IMR-90 (cell line): ENCODE data around the gene RNF113A. TPM values are rescaled to one million over a fixed set of nuclear protein-coding genes. Genes with fewer than 3 reads are reported as not detected.

Source experiments
- ATAC-seq: fragments of 200-7000 bp; cut with Tn5 transposase; 2 replicates; pipeline ENCODE4 v1.9.1; 2020; ENCODE audit warnings: low read depth, mild to moderate bottlenecking, moderate library complexity
- BruUV-seq: library from RNA; stranded (reverse); fragments of 400-500 nt; replicated peaks from 2 replicates; lab custom pipeline; 2021; lab: Mats Ljungman, UMichigan
- CTCF ChIA-PET: fragments of 300-600 bp; formaldehyde crosslinking; extraction: SDS; loops from one replicate; lab custom pipeline; 2021; ENCODE audit warnings: antibody characterized with exemption; lab: Yijun Ruan, JAX
- POLR2A ChIA-PET: fragments of 300-600 bp; sonication (Branson Sonifier 250); formaldehyde crosslinking; loops from one replicate; lab custom pipeline; 2022; ENCODE audit warnings: antibody characterized with exemption; ENCODE audit not compliant: unreplicated experiment; lab: Charles Lee
- DNase-seq: peaks from one replicate; pipeline ENCODE4 v3.0.0; 2013
- H2AFZ ChIP-seq: replicated peaks from 2 replicates; pipeline ENCODE3; 2013; ENCODE audit warnings: low read length, mild to moderate bottlenecking; ENCODE audit not compliant: poor library complexity
- H2AK5ac ChIP-seq: 2 replicates; pipeline ENCODE4 v1.6.1; 2013; ENCODE audit warnings: low read depth, low read length, inconsistent platforms
- H2AK9ac ChIP-seq: replicated peaks from 2 replicates; pipeline ENCODE3; 2013; ENCODE audit warnings: mild to moderate bottlenecking, low read depth, low read length, moderate library complexity; ENCODE audit not compliant: poor library complexity
- H2BK120ac ChIP-seq: 2 replicates; pipeline ENCODE4 v1.6.1; 2013; ENCODE audit warnings: low read depth, low read length, inconsistent platforms
- H2BK15ac ChIP-seq: 3 replicates; pipeline ENCODE4 v1.6.1; 2013; ENCODE audit warnings: low read depth, low read length, inconsistent platforms
- H2BK20ac ChIP-seq: 2 replicates; pipeline ENCODE4 v1.6.1; 2013; ENCODE audit warnings: low read depth, mild to moderate bottlenecking, inconsistent platforms, low read length, moderate library complexity
- H2BK5ac ChIP-seq: 2 replicates; pipeline ENCODE4 v1.6.1; 2013; ENCODE audit warnings: mild to moderate bottlenecking, low read depth, low read length, inconsistent platforms; ENCODE audit not compliant: poor library complexity, severe bottlenecking
- H3K14ac ChIP-seq: replicated peaks from 2 replicates; pipeline ENCODE4 v1.6.1; 2013; ENCODE audit warnings: low read depth, low read length, inconsistent platforms
- H3K18ac ChIP-seq: 2 replicates; pipeline ENCODE4 v1.6.1; 2013; ENCODE audit warnings: low read depth, low read length, control low read depth
- H3K23ac ChIP-seq: 2 replicates; pipeline ENCODE4 v1.6.1; 2013; ENCODE audit warnings: low read depth, low read length, inconsistent platforms
- H3K27ac ChIP-seq: 2 replicates; pipeline ENCODE4 v1.5.1; 2013; ENCODE audit warnings: mild to moderate bottlenecking, control low read depth, low read length; ENCODE audit not compliant: insufficient read depth
- H3K27me3 ChIP-seq: 2 replicates; pipeline ENCODE4 v1.6.1; 2013; ENCODE audit warnings: low read length; ENCODE audit not compliant: control insufficient read depth, insufficient read depth
- H3K36me3 ChIP-seq: 2 replicates; pipeline ENCODE4 v1.6.1; 2013; ENCODE audit warnings: low read length, mixed read lengths; ENCODE audit not compliant: control insufficient read depth, insufficient read depth
- H3K4ac ChIP-seq: 2 replicates; pipeline ENCODE4 v1.6.1; 2013; ENCODE audit warnings: low read depth, low read length, inconsistent platforms
- H3K4me1 ChIP-seq: 2 replicates; pipeline ENCODE4 v1.6.1; 2013; ENCODE audit warnings: low read length, mixed read lengths; ENCODE audit not compliant: control insufficient read depth, insufficient read depth
- H3K4me2 ChIP-seq: 2 replicates; pipeline ENCODE4 v1.6.1; 2013; ENCODE audit warnings: low read depth, mild to moderate bottlenecking, control low read depth, low read length, moderate library complexity
- H3K4me3 ChIP-seq: 2 replicates; pipeline ENCODE4 v1.5.1; 2013; ENCODE audit warnings: low read depth, mild to moderate bottlenecking, control low read depth, low read length, moderate library complexity; ENCODE audit not compliant: insufficient read depth
- H3K56ac ChIP-seq: 2 replicates; pipeline ENCODE4 v1.6.1; 2013; ENCODE audit warnings: low read length, inconsistent platforms; ENCODE audit not compliant: insufficient read depth; ENCODE audit errors: extremely low read depth
- H3K79me1 ChIP-seq, 2 experiments: 2 replicates each; pipeline ENCODE4 v1.6.1; 2013; ENCODE audit warnings: low read length in 2 of 2, inconsistent platforms in 1 of 2, low read depth in 1 of 2
- H3K9ac ChIP-seq: 2 replicates; pipeline ENCODE4 v1.6.1; 2013; ENCODE audit warnings: low read depth, low read length, control low read depth
- H3K9me1 ChIP-seq: 2 replicates; pipeline ENCODE4 v1.6.1; 2013; ENCODE audit warnings: low read length, inconsistent platforms; ENCODE audit not compliant: insufficient read depth
- H3K9me3 ChIP-seq: 2 replicates; pipeline ENCODE4 v1.6.1; 2013; ENCODE audit warnings: low read length; ENCODE audit not compliant: control insufficient read depth, insufficient read depth
- H4K20me1 ChIP-seq: 2 replicates; pipeline ENCODE4 v1.6.1; 2013; ENCODE audit warnings: low read length, inconsistent platforms; ENCODE audit not compliant: insufficient read depth
- H4K5ac ChIP-seq: 2 replicates; pipeline ENCODE4 v1.6.1; 2013; ENCODE audit warnings: mild to moderate bottlenecking, low read depth, low read length, control low read depth
- H4K8ac ChIP-seq, 2 experiments: 2 replicates each; pipeline ENCODE4 v1.6.1; 2013; ENCODE audit warnings: low read depth in 2 of 2, low read length in 2 of 2, control low read depth in 1 of 2, inconsistent platforms in 1 of 2
- H4K91ac ChIP-seq: 2 replicates; pipeline ENCODE4 v1.6.1; 2013; ENCODE audit warnings: low read depth, low read length, inconsistent platforms; ENCODE audit not compliant: insufficient read depth
- ELK1 ChIP-seq: fragments of 150-350 bp; IDR thresholded peaks from 2 replicates; pipeline ENCODE4 v1.6.1; 2016; ENCODE audit warnings: low read depth, mild to moderate bottlenecking, low read length, moderate library complexity, borderline replicate concordance
- FOS ChIP-seq: fragments of 150-350 bp; IDR thresholded peaks from 2 replicates; pipeline ENCODE4 v1.6.1; 2016; ENCODE audit warnings: low read depth, low read length
- MAFK ChIP-seq: IDR thresholded peaks from 2 replicates; pipeline ENCODE4 v1.6.1; 2012; ENCODE audit warnings: low read depth, low read length, improper control_type of control experiment
- MXI1 ChIP-seq: IDR thresholded peaks from 2 replicates; pipeline ENCODE4 v1.6.1; 2012; ENCODE audit warnings: low read depth, mild to moderate bottlenecking, low read length, moderate library complexity, borderline replicate concordance
- POLR2A ChIP-seq: IDR thresholded peaks from 2 replicates; pipeline ENCODE4 v1.6.1; 2012; ENCODE audit warnings: mild to moderate bottlenecking, low read depth, low read length
- RAD21 ChIP-seq: IDR thresholded peaks from 2 replicates; pipeline ENCODE4 v1.6.1; 2012; ENCODE audit warnings: low read length, improper control_type of control experiment
- RCOR1 ChIP-seq: IDR thresholded peaks from 2 replicates; pipeline ENCODE4 v1.6.1; 2012; ENCODE audit warnings: mild to moderate bottlenecking, low read length, improper control_type of control experiment; ENCODE audit not compliant: insufficient replicate concordance
- RFX5 ChIP-seq: IDR thresholded peaks from 2 replicates; pipeline ENCODE4 v1.8.0; 2012; ENCODE audit warnings: low read depth, mild to moderate bottlenecking, low read length, moderate library complexity
- SMC3 ChIP-seq: fragments of 150-350 bp; IDR thresholded peaks from 2 replicates; pipeline ENCODE4 v1.6.1; 2016; ENCODE audit warnings: low read depth, mild to moderate bottlenecking, antibody characterized with exemption, low read length, moderate library complexity
- WGBS, 2 experiments: methylation state at CpG; one replicate each; pipeline versions ENCODE4 v1.1.5 to v1.1.7; 2013; ENCODE audit warnings: missing lambda C conversion rate in 2 of 2; ENCODE audit not compliant: insufficient read length in 1 of 2; ENCODE audit errors: extremely low coverage in 2 of 2; 5-methylcytosine and 5-hydroxymethylcytosine counted together
- dilution Hi-C: fragments of 300-500 bp; cut with HindIII; formaldehyde crosslinking; loops from one replicate; pipeline ENCODE4 v1.14.3; 2018; ENCODE audit warnings: low sequenced_read_pairs; ENCODE audit not compliant: unreplicated experiment
- in situ Hi-C: fragments of 300-500 bp; cut with MboI; formaldehyde crosslinking; loops from 3 replicates; pipeline ENCODE4 v1.14.3; 2019; ENCODE audit warnings: low sequenced_read_pairs, inconsistent platforms, mixed read lengths
- intact Hi-C: fragments of 100-400 bp; cut with micrococcal nuclease; formaldehyde crosslinking; loops from 2 replicates; pipeline ENCODE4 v1.10.0; 2022
- polyA plus RNA-seq, 3 experiments: library from polyadenylated mRNA; depleted of rRNA; stranded (reverse); fragments of >200 nt; gene quantifications; 2 replicates each; pipeline ENCODE4 v1.2.3, GENCODE V29; 2012; ENCODE audit warnings: low replicate concordance in 1 of 3
- total RNA-seq: library from RNA; depleted of rRNA; stranded (reverse); fragments of >200 nt; gene quantifications from 2 replicates; pipeline ENCODE4 v1.2.3, GENCODE V29; 2012
- TF ChIP-seq, protein P1 (sequence below): conservative IDR thresholded peaks from 2 replicates; pipeline ENCODE4 v1.5.1; 2012; ENCODE audit warnings: mild to moderate bottlenecking, low read depth, low read length, improper control_type of control experiment

RNF113A gene
- total and polyA plus RNA-seq, 2 of the 4 experiments (the other 2 are of a cell fraction), result 16.5 to 17.0 TPM

DNA sequence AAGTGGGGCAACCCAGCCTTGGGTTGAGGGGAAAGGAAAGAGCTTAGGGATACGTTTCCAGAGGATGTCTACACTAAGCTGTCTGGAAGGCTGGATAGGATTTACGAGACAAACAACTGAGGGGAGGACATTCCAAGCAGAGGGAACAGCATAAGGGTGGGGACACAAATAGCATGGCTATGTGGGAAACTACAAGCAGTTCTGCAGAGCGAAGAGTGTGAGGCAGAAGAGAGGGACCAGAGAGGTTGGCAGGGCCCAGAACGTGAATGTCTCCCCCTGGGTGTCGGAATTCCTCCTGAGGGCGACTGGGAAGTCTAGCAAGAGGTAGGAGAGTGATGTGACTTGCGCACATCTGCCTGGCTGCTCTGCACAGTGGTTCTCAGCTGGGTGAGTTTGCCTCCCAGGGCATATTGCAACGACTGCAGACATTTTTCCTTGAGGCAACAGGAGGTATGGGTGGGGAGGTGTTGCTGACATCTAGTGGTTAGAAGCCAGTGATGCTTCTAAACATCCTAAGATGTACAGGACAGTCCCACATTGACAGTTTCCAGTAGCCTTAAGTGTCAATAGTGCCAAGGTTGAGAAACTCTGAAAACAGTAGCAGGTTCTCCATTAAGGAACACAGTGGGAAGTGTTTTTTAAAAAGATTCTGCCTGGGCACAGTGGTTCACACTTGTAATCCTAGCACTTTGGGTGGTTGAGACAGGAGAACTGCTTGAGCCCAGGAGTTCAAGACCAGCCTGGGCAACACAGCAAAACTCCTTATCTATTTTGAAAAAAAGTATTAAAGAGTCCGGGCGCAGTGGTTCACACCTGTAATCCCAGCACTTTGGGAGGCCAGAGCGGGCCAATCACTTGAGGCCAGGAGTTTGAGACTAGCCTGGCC, 9.3 kb upstream of the RNF113A start (continued):
- TF ChIP-seq ELK1, result no peak

DNA sequence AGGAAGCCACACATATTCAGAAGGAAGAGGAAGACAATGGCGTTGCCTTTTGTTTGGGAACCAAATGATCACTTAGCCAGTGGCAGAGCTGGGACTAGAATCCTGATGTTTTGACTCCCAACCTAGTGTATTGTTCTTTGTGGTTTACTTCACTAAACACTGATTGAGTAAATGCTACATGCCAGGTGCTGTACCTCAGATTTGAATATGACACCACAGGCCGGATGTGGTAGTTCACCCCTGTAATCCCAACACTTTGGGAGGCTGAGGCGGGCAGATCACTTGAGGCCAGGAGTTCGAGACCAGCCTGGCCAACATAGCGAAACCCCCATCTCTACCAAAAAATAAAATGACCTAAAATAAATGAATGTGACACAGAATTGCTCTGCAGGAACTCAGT, 8.5 kb upstream of the RNF113A start:
- no peak overlapping the region for H2BK15ac ChIP-seq
- no peaks in the 10 kb centered on the region for H3K27me3 ChIP-seq
- H2AFZ ChIP-seq, result no peak overlapping the region
- H4K20me1 ChIP-seq, result no peaks in the 10 kb centered on the region
- no peaks in the 10 kb centered on the region for H3K79me1 ChIP-seq
- no peak overlapping the region for H3K9ac ChIP-seq
- dilution Hi-C loops, result no loop called here
- in situ Hi-C loops, result no loop called here
- H4K8ac ChIP-seq, result no peak overlapping the region
- intact Hi-C loops, result loop anchor here (10.0 kb wide), 1 partner anchor 365 kb away; no protein-coding TSS in a partner anchor
- H2AK9ac ChIP-seq, result no peak overlapping the region
- H3K56ac ChIP-seq, result no peak overlapping the region
- H3K4ac ChIP-seq, result no peak overlapping the region
- ChIA-PET CTCF (interaction anchor here (0.6 to 0.8 kb wide), 2 partner anchors 9 to 174 kb away, joined by 4 read pairs; no protein-coding TSS in a partner anchor), POLR2A (no interaction called here)
- no TSS peak for BruUV-seq
- no peak overlapping the region for H3K23ac ChIP-seq
- no peak overlapping the region for H2BK120ac ChIP-seq
- no peak for TF ChIP-seq ELK1
- TF ChIP-seq MXI1, result no peak
- TF ChIP-seq, protein P1, sequence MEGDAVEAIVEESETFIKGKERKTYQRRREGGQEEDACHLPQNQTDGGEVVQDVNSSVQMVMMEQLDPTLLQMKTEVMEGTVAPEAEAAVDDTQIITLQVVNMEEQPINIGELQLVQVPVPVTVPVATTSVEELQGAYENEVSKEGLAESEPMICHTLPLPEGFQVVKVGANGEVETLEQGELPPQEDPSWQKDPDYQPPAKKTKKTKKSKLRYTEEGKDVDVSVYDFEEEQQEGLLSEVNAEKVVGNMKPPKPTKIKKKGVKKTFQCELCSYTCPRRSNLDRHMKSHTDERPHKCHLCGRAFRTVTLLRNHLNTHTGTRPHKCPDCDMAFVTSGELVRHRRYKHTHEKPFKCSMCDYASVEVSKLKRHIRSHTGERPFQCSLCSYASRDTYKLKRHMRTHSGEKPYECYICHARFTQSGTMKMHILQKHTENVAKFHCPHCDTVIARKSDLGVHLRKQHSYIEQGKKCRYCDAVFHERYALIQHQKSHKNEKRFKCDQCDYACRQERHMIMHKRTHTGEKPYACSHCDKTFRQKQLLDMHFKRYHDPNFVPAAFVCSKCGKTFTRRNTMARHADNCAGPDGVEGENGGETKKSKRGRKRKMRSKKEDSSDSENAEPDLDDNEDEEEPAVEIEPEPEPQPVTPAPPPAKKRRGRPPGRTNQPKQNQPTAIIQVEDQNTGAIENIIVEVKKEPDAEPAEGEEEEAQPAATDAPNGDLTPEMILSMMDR, result no peak
- no peak for TF ChIP-seq RCOR1
- no peak for TF ChIP-seq SMC3
- TF ChIP-seq RAD21, result no peak
- no peak for TF ChIP-seq MAFK
- TF ChIP-seq RFX5, result no peak
- no peak for TF ChIP-seq FOS
- no peak for TF ChIP-seq POLR2A
- H3K4me1 ChIP-seq, result no peaks in the 10 kb centered on the region
- H3K27ac ChIP-seq, result no peak overlapping the region
- no peak overlapping the region for H3K4me2 ChIP-seq
- no peak overlapping the region for H2BK5ac ChIP-seq
- no peaks in the 10 kb centered on the region for H3K9me3 ChIP-seq
- no peak overlapping the region for H2BK20ac ChIP-seq
- H2AK5ac ChIP-seq, result no peak overlapping the region
- H3K18ac ChIP-seq, result no peak overlapping the region
- ATAC-seq, result no peak
- H4K5ac ChIP-seq, result no peak overlapping the region
- no peaks in the 10 kb centered on the region for H3K9me1 ChIP-seq
- H4K91ac ChIP-seq, result no peak overlapping the region
- H3K36me3 ChIP-seq, result no peaks in the 10 kb centered on the region; the same call in 1 of the 2 replicates
- H3K4me3 ChIP-seq, result no peak overlapping the region
- no CpG with 5 or more reads among the region's 5 CpGs for WGBS, 2 experiments
- DNase-seq, result no peak
- no peak overlapping the region for H3K14ac ChIP-seq
